Activated T-helper 1 cell treated with anti-CD3 and anti-CD28 coated beads, Interleukin-12 subunit alpha, Interleukin-12 subunit beta, Interleukin-2, Interleukin-4 antibody, amounts not matched to agents 30 ng/mL and 10 ng/mL and 1 ng/mL, durations not matched to agents 14 hours and 24 hours and 36 hours (primary cell): Measurements from ENCODE around the gene CREM. TPM values are rescaled to one million over a fixed set of nuclear protein-coding genes. Genes with fewer than 3 reads are reported as not detected.
"Not testable (repeated sequence)": the region's sequence is repeated elsewhere in the genome, so short reads cannot be mapped to it uniquely, and the experiment has no call there.

Experiments
- DNase-seq: peaks from one replicate; pipeline ENCODE4 v3.0.0; 2021; ENCODE audit warnings: low spot score
- H3K27ac Mint-ChIP-seq: one replicate; pipeline ENCODE4 v1.8.0; 2021; ENCODE audit warnings: mild to moderate bottlenecking, mixed read lengths
- H3K27me3 Mint-ChIP-seq: one replicate; pipeline ENCODE4 v1.8.0; 2022; ENCODE audit warnings: mild to moderate bottlenecking, moderate library complexity, mixed read lengths; ENCODE audit not compliant: insufficient read depth
- H3K36me3 Mint-ChIP-seq: one replicate; pipeline ENCODE4 v1.8.0; 2021; ENCODE audit warnings: low read depth, mixed read lengths
- H3K4me1 Mint-ChIP-seq: one replicate; pipeline ENCODE4 v1.8.0; 2021; ENCODE audit warnings: low read depth, mixed read lengths
- H3K4me3 Mint-ChIP-seq: one replicate; pipeline ENCODE4 v1.8.0; 2021; ENCODE audit warnings: mild to moderate bottlenecking, moderate library complexity, mixed read lengths
- H3K9me3 Mint-ChIP-seq: one replicate; pipeline ENCODE4 v1.8.0; 2021; ENCODE audit warnings: mixed read lengths
- intact Hi-C: fragments of 100-400 bp; cut with micrococcal nuclease; formaldehyde crosslinking; loops from one replicate; pipeline ENCODE4 v1.15.1; 2024
- total RNA-seq: library from RNA; stranded (reverse); gene quantifications from 2 replicates; pipeline ENCODE4 v1.2.3, GENCODE V29; 2022

CREM gene
- 101 and 106 TPM in 2 replicates for total RNA-seq

GRCh38 chr10:35126530-35127288, at the start of gene CREM:
CREM (plus strand) TSS chr10:35126846; CDS start chr10:35137836, 10,990 bp downstream.
- intact Hi-C loops = loop anchor here (1.0 to 5.0 kb wide), 9 partner anchors 23 to 516 kb away; partner anchors contain the start of genes CUL2 and FZD8
- Mint-ChIP-seq H3K4me3 (peak within 1 kb of the TSS; percentile 94), H3K4me1 (peaks cover 66% of the 10 kb centered on the region), H3K9me3 (no peaks in the 10 kb centered on the region), H3K36me3 (peaks cover 7% of the 10 kb centered on the region), H3K27me3 (no peaks in the 10 kb centered on the region), H3K27ac (peak within 1 kb of the TSS; percentile 93)
- peak; percentile 97 for DNase-seq

GRCh38 chr10:35079265-35079664, 47.4 kb upstream of the CREM start:
- H3K4me3 Mint-ChIP-seq = no peak overlapping the region
- no peak overlapping the region for H3K27ac Mint-ChIP-seq
- H3K9me3 Mint-ChIP-seq = peaks cover 5% of the 10 kb centered on the region
- H3K27me3 Mint-ChIP-seq = no peaks in the 10 kb centered on the region
- no peak for DNase-seq
- intact Hi-C loops = no loop called here
- H3K4me1 Mint-ChIP-seq = peaks cover 3% of the 10 kb centered on the region
- peaks cover 12% of the 10 kb centered on the region for H3K36me3 Mint-ChIP-seq

- intact Hi-C loops = no loop called here
- Mint-ChIP-seq H3K36me3 (peaks cover 14% of the 10 kb centered on the region), H3K4me3 (no peak overlapping the region), H3K9me3 (peaks cover 8% of the 10 kb centered on the region), H3K27me3 (no peaks in the 10 kb centered on the region), H3K4me1 (no peaks in the 10 kb centered on the region), H3K27ac (no peak overlapping the region)
- no peak for DNase-seq
Measured at GRCh38 chr10:35079763-35080162, 46.9 kb upstream of the CREM start.

- intact Hi-C loops, DNase-seq, H3K27me3 Mint-ChIP-seq, H3K4me3 Mint-ChIP-seq, H3K4me1 Mint-ChIP-seq, H3K9me3 Mint-ChIP-seq, H3K27ac Mint-ChIP-seq: not testable (repeated sequence)
- H3K36me3 Mint-ChIP-seq = peaks cover 14% of the 10 kb centered on the region
Measured at GRCh38 chr10:35080261-35080660, 46.4 kb upstream of the CREM start.

- Mint-ChIP-seq H3K4me1 (peaks cover 15% of the 10 kb centered on the region), H3K27me3 (no peaks in the 10 kb centered on the region), H3K9me3 (peaks cover 8% of the 10 kb centered on the region), H3K27ac (no peak overlapping the region), H3K4me3 (no peak overlapping the region), H3K36me3 (peaks cover 22% of the 10 kb centered on the region)
- DNase-seq = no peak
- intact Hi-C loops = no loop called here
Measured at GRCh38 chr10:35083242-35083641, 43.4 kb upstream of the CREM start.

GRCh38 chr10:35089611-35090161, 37.0 kb upstream of the CREM start:
- Mint-ChIP-seq H3K36me3 (peaks cover 10% of the 10 kb centered on the region), H3K4me3 (peak overlapping the region; percentile 98), H3K27me3 (peaks cover 7% of the 10 kb centered on the region), H3K27ac (peak overlapping the region; percentile 96), H3K9me3 (no peaks in the 10 kb centered on the region), H3K4me1 (peaks cover 38% of the 10 kb centered on the region)
- peak; percentile 17 for DNase-seq
- intact Hi-C loops = loop anchor here (1.0 kb wide), 7 partner anchors 37 to 344 kb away; partner anchors contain the start of gene CREM

GRCh38 chr10:35090162-35090954, 36.3 kb upstream of the CREM start, which contains the start of gene CUL2:
CUL2 (minus strand) TSS chr10:35090341; CDS start chr10:35071317, 19,024 bp downstream.
- Mint-ChIP-seq H3K36me3 (peaks cover 10% of the 10 kb centered on the region), H3K9me3 (no peaks in the 10 kb centered on the region), H3K4me1 (peaks cover 38% of the 10 kb centered on the region), H3K4me3 (peak within 1 kb of the TSS; percentile 98), H3K27me3 (peaks cover 9% of the 10 kb centered on the region), H3K27ac (peak within 1 kb of the TSS; percentile 99)
- intact Hi-C loops = loop anchor here (1.0 kb wide), 5 partner anchors 36 to 251 kb away; partner anchors contain the start of gene CREM
- peak; percentile 90 for DNase-seq

GRCh38 chr10:35091994-35092790, 34.5 kb upstream of the CREM start:
- Mint-ChIP-seq H3K4me3 (no peak overlapping the region), H3K36me3 (peaks cover 10% of the 10 kb centered on the region), H3K4me1 (peaks cover 33% of the 10 kb centered on the region), H3K27me3 (peaks cover 14% of the 10 kb centered on the region), H3K27ac (no peak overlapping the region), H3K9me3 (no peaks in the 10 kb centered on the region)
- no peak for DNase-seq
- intact Hi-C loops = no loop called here

- H3K36me3 Mint-ChIP-seq = peaks cover 5% of the 10 kb centered on the region
- H3K27ac Mint-ChIP-seq = no peak overlapping the region
- H3K27me3 Mint-ChIP-seq = peaks cover 18% of the 10 kb centered on the region
- no peaks in the 10 kb centered on the region for H3K9me3 Mint-ChIP-seq
- intact Hi-C loops = no loop called here
- no peak overlapping the region for H3K4me3 Mint-ChIP-seq
- H3K4me1 Mint-ChIP-seq = peaks cover 26% of the 10 kb centered on the region
- DNase-seq = no peak
Measured at GRCh38 chr10:35092851-35093250, 33.8 kb upstream of the CREM start.

- no peaks in the 10 kb centered on the region for H3K36me3 Mint-ChIP-seq
- H3K27ac Mint-ChIP-seq = no peak overlapping the region
- no peaks in the 10 kb centered on the region for H3K9me3 Mint-ChIP-seq
- DNase-seq = no peak
- peaks cover 2% of the 10 kb centered on the region for H3K4me1 Mint-ChIP-seq
- H3K27me3 Mint-ChIP-seq = peaks cover 23% of the 10 kb centered on the region
- intact Hi-C loops = no loop called here
- no peak overlapping the region for H3K4me3 Mint-ChIP-seq
Measured at GRCh38 chr10:35096312-35096711, 30.3 kb upstream of the CREM start.

- Mint-ChIP-seq H3K36me3 (no peaks in the 10 kb centered on the region), H3K4me1 (no peaks in the 10 kb centered on the region), H3K9me3 (no peaks in the 10 kb centered on the region), H3K27me3 (peaks cover 25% of the 10 kb centered on the region), H3K4me3 (no peak overlapping the region), H3K27ac (no peak overlapping the region)
- DNase-seq = no peak
- intact Hi-C loops = no loop called here
Measured at GRCh38 chr10:35097510-35097909, 29.1 kb upstream of the CREM start.

GRCh38 chr10:35103882-35104281, 22.8 kb upstream of the CREM start:
- H3K4me3 Mint-ChIP-seq = no peak overlapping the region
- H3K27me3 Mint-ChIP-seq = peaks cover 10% of the 10 kb centered on the region
- no peak overlapping the region for H3K27ac Mint-ChIP-seq
- H3K4me1 Mint-ChIP-seq = no peaks in the 10 kb centered on the region
- DNase-seq = no peak
- intact Hi-C loops = no loop called here
- H3K9me3 Mint-ChIP-seq = no peaks in the 10 kb centered on the region
- H3K36me3 Mint-ChIP-seq = no peaks in the 10 kb centered on the region
